Testis (tissue), 2 donors: Measurements from ENCODE around the gene NACC2.

Source experiments
- POLR2A ChIP-seq: fragments of 450-650 bp; IDR thresholded peaks from one replicate; pipeline ENCODE4 v1.6.1; 2017; ENCODE audit warnings: antibody characterized with exemption, mild to moderate bottlenecking, moderate library complexity
- TF ChIP-seq, protein P1 (sequence below), 3 experiments: fragments of 450-650 bp in 2 of 3; fragments of 200-600 bp in 1 of 3; sonication (generic) in 1 of 3; IDR thresholded peaks; one replicate each; pipeline ENCODE4 v1.5.1; 2016 to 2019; ENCODE audit warnings: antibody characterized with exemption in 3 of 3, mild to moderate bottlenecking in 2 of 3, moderate library complexity in 1 of 3

DNA sequence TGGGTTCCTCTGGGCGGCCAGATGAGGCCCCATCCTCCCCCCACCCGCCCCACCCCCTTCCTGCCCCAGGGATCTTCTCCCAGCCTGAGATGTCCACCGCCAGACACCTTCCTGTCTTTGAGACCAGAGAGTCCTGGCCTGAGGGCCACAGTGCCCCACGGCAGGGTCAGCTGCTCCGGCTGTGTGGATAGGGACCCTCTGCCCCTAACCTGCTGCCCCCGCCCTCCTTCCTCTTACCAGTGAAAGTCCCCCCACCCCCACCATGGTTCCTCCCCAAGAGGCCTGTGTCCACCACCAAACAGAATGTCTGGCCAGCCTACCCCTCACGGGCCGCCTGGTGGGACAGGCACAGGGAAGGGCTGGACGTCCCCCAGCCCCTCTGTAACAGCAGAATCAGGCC lies 90.9 kb downstream of the NACC2 start:
- TF ChIP-seq, protein P1, sequence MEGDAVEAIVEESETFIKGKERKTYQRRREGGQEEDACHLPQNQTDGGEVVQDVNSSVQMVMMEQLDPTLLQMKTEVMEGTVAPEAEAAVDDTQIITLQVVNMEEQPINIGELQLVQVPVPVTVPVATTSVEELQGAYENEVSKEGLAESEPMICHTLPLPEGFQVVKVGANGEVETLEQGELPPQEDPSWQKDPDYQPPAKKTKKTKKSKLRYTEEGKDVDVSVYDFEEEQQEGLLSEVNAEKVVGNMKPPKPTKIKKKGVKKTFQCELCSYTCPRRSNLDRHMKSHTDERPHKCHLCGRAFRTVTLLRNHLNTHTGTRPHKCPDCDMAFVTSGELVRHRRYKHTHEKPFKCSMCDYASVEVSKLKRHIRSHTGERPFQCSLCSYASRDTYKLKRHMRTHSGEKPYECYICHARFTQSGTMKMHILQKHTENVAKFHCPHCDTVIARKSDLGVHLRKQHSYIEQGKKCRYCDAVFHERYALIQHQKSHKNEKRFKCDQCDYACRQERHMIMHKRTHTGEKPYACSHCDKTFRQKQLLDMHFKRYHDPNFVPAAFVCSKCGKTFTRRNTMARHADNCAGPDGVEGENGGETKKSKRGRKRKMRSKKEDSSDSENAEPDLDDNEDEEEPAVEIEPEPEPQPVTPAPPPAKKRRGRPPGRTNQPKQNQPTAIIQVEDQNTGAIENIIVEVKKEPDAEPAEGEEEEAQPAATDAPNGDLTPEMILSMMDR (IDR thresholded peaks at IDR 0.05), result no peak
- no peak for TF ChIP-seq POLR2A
